Liver (tissue), 9 donors: Measurements from ENCODE around the gene PARD3. TPM values are rescaled to one million over a fixed set of nuclear protein-coding genes. Genes with fewer than 3 reads are reported as not detected.

ENCODE experiments used
- DNase-seq: peaks from one replicate; pipeline ENCODE4 v3.0.0-alpha.2; 2017; ENCODE audit warnings: low spot score
- H3K27ac ChIP-seq, 2 donors: one replicate each; pipeline ENCODE4 v1.7.0; 2013; ENCODE audit warnings: inconsistent platforms in 2 of 2, low read length in 2 of 2, control low read depth in 1 of 2, low read depth in 1 of 2, mild to moderate bottlenecking in 1 of 2
- H3K27me3 ChIP-seq, 4 donors: one replicate each; pipeline versions ENCODE4 v1.6.1 to v1.7.0; 2013; ENCODE audit warnings: low read length in 3 of 4, inconsistent platforms in 1 of 4, mild to moderate bottlenecking in 1 of 4, moderate library complexity in 1 of 4; ENCODE audit not compliant: control insufficient read depth in 4 of 4, insufficient read depth in 4 of 4
- H3K36me3 ChIP-seq, 4 donors: one replicate each; pipeline versions ENCODE4 v1.6.1 to v1.7.0; 2013; ENCODE audit warnings: low read length in 3 of 4, mild to moderate bottlenecking in 3 of 4, low read depth in 1 of 4, moderate library complexity in 1 of 4; ENCODE audit not compliant: control insufficient read depth in 4 of 4, insufficient read depth in 3 of 4
- H3K4me1 ChIP-seq, 4 donors: one replicate each; pipeline versions ENCODE4 v1.6.1 to v1.7.0; 2013; ENCODE audit warnings: low read length in 3 of 4, mild to moderate bottlenecking in 3 of 4, moderate library complexity in 1 of 4; ENCODE audit not compliant: control insufficient read depth in 4 of 4, insufficient read depth in 4 of 4
- H3K4me3 ChIP-seq, 3 donors: one replicate each; pipeline versions ENCODE4 v1.6.1 to v1.7.0; 2013; ENCODE audit warnings: low read length in 3 of 3, control low read depth in 1 of 3, low read depth in 1 of 3, mild to moderate bottlenecking in 1 of 3
- H3K9ac ChIP-seq, 2 donors: one replicate each; pipeline ENCODE4 v1.7.0; 2013; ENCODE audit warnings: low read length in 2 of 2, mild to moderate bottlenecking in 2 of 2, moderate library complexity in 2 of 2, control low read depth in 1 of 2, low read depth in 1 of 2
- H3K9me3 ChIP-seq, 4 donors: one replicate each; pipeline versions ENCODE4 v1.6.1 to v1.7.0; 2013; ENCODE audit warnings: low read length in 3 of 4; ENCODE audit not compliant: control insufficient read depth in 4 of 4
- ATF3 ChIP-seq: IDR thresholded peaks from 2 replicates; pipeline ENCODE4 v1.6.1; 2016; ENCODE audit warnings: antibody characterized with exemption
- FOXA1 ChIP-seq: IDR thresholded peaks from 2 replicates; pipeline ENCODE4 v1.6.1; 2016; ENCODE audit warnings: antibody characterized with exemption
- FOXA2 ChIP-seq: IDR thresholded peaks from 2 replicates; pipeline ENCODE4 v1.6.1; 2016; ENCODE audit warnings: antibody characterized with exemption
- GABPA ChIP-seq, 2 donors: IDR thresholded peaks in 1 of 2; conservative IDR thresholded peaks in 1 of 2; 2 replicates each; pipeline ENCODE4 v1.6.1; 2016; ENCODE audit warnings: antibody characterized with exemption in 2 of 2, mild to moderate bottlenecking in 1 of 2, moderate library complexity in 1 of 2
- HNF4A ChIP-seq, 2 donors: conservative IDR thresholded peaks; 2 replicates each; pipeline ENCODE4 v1.6.1; 2016; ENCODE audit warnings: antibody characterized with exemption in 2 of 2, mild to moderate bottlenecking in 2 of 2
- HNF4G ChIP-seq: IDR thresholded peaks from 2 replicates; pipeline ENCODE4 v1.6.1; 2016; ENCODE audit warnings: antibody characterized with exemption
- JUND ChIP-seq, 2 donors: IDR thresholded peaks; 2 replicates each; pipeline ENCODE4 v1.6.1; 2016; ENCODE audit warnings: antibody characterized with exemption in 2 of 2
- MAX ChIP-seq: IDR thresholded peaks from 2 replicates; pipeline ENCODE4 v1.6.1; 2016; ENCODE audit warnings: antibody characterized with exemption
- RAD21 ChIP-seq, 2 donors: IDR thresholded peaks; 2 replicates each; pipeline ENCODE4 v1.6.1; 2016; ENCODE audit warnings: antibody characterized with exemption in 2 of 2, mild to moderate bottlenecking in 2 of 2
- RXRA ChIP-seq, 2 donors: IDR thresholded peaks; 2 replicates each; pipeline ENCODE4 v1.6.1; 2017 to 2018; ENCODE audit warnings: antibody characterized with exemption in 2 of 2, mild to moderate bottlenecking in 1 of 2
- TAF1 ChIP-seq: conservative IDR thresholded peaks from 2 replicates; pipeline ENCODE4 v1.6.1; 2016; ENCODE audit warnings: antibody characterized with exemption, mild to moderate bottlenecking
- YY1 ChIP-seq: IDR thresholded peaks from 2 replicates; pipeline ENCODE4 v1.6.1; 2016; ENCODE audit warnings: antibody characterized with exemption, mild to moderate bottlenecking
- WGBS: extraction: QIAGEN DNeasy Blood & Tissue Kit; methylation state at CpG from one replicate; pipeline ENCODE4 v1.1.7; 2013; 5-methylcytosine and 5-hydroxymethylcytosine counted together
- polyA plus RNA-seq, 2 donors: library from polyadenylated mRNA; stranded (reverse) in 1 of 2; unstranded in 1 of 2; fragments of 200-250 nt in 1 of 2; fragments of >200 nt in 1 of 2; fragmentation: Nextera tagmentation in 1 of 2; extraction: Ambion mirVana in 1 of 2; gene quantifications; one replicate each; pipeline versions ENCODE4 v1.2.1 to v1.2.3, GENCODE V29; 2013 to 2015
- total RNA-seq, 2 donors: library from RNA; depleted of rRNA; stranded (reverse); fragments of >200 nt; gene quantifications; one replicate each; pipeline ENCODE4 v1.2.3, GENCODE V29; 2014
- TF ChIP-seq, protein P1 (sequence below): IDR thresholded peaks from 2 replicates; pipeline ENCODE4 v1.6.1; 2016; ENCODE audit warnings: antibody characterized with exemption
- TF ChIP-seq, protein P2 (sequence below): fragments of 150-350 bp; IDR thresholded peaks from 2 replicates; pipeline ENCODE4 v1.5.1; 2017; ENCODE audit warnings: improper control_type of control experiment, low read depth, low read length; ENCODE audit not compliant: missing input control
- TF ChIP-seq, protein P3 (sequence below): IDR thresholded peaks from 2 replicates; pipeline ENCODE4 v1.6.1; 2016; ENCODE audit warnings: antibody characterized with exemption, mild to moderate bottlenecking
- donor health status: healthy.
- donor health status: healthy.
- donor health status: healthy.
- donor health status: healthy.
- donor health status: healthy.

The PARD3 gene
- total and polyA plus RNA-seq, 4 donors, result 12.3 to 43.8 (median 13.5) TPM

- H3K27ac ChIP-seq, result no peak overlapping the region
- H3K4me3 ChIP-seq, result no peak overlapping the region
- no peak for DNase-seq
- 47% methylated on average over 4 of the region's 4 CpGs for WGBS
- TF ChIP-seq FOXA1 (no peak), GABPA (IDR thresholded peaks at IDR 0.05 in 1 of 2, conservative IDR thresholded peaks at IDR 0.05 in 1 of 2) (no peak), FOXA2 (no peak), TAF1 (no peak), JUND (IDR thresholded peaks at IDR 0.05) (no peak), YY1 (no peak), RXRA (IDR thresholded peaks at IDR 0.05) (no peak), HNF4G (no peak), HNF4A (conservative IDR thresholded peaks at IDR 0.05) (no peak), MAX (no peak)
- TF ChIP-seq, protein P1, sequence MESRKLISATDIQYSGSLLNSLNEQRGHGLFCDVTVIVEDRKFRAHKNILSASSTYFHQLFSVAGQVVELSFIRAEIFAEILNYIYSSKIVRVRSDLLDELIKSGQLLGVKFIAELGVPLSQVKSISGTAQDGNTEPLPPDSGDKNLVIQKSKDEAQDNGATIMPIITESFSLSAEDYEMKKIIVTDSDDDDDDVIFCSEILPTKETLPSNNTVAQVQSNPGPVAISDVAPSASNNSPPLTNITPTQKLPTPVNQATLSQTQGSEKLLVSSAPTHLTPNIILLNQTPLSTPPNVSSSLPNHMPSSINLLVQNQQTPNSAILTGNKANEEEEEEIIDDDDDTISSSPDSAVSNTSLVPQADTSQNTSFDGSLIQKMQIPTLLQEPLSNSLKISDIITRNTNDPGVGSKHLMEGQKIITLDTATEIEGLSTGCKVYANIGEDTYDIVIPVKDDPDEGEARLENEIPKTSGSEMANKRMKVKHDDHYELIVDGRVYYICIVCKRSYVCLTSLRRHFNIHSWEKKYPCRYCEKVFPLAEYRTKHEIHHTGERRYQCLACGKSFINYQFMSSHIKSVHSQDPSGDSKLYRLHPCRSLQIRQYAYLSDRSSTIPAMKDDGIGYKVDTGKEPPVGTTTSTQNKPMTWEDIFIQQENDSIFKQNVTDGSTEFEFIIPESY, result no peak
- TF ChIP-seq, protein P2, sequence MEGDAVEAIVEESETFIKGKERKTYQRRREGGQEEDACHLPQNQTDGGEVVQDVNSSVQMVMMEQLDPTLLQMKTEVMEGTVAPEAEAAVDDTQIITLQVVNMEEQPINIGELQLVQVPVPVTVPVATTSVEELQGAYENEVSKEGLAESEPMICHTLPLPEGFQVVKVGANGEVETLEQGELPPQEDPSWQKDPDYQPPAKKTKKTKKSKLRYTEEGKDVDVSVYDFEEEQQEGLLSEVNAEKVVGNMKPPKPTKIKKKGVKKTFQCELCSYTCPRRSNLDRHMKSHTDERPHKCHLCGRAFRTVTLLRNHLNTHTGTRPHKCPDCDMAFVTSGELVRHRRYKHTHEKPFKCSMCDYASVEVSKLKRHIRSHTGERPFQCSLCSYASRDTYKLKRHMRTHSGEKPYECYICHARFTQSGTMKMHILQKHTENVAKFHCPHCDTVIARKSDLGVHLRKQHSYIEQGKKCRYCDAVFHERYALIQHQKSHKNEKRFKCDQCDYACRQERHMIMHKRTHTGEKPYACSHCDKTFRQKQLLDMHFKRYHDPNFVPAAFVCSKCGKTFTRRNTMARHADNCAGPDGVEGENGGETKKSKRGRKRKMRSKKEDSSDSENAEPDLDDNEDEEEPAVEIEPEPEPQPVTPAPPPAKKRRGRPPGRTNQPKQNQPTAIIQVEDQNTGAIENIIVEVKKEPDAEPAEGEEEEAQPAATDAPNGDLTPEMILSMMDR, result no peak
- TF ChIP-seq, protein P3, sequence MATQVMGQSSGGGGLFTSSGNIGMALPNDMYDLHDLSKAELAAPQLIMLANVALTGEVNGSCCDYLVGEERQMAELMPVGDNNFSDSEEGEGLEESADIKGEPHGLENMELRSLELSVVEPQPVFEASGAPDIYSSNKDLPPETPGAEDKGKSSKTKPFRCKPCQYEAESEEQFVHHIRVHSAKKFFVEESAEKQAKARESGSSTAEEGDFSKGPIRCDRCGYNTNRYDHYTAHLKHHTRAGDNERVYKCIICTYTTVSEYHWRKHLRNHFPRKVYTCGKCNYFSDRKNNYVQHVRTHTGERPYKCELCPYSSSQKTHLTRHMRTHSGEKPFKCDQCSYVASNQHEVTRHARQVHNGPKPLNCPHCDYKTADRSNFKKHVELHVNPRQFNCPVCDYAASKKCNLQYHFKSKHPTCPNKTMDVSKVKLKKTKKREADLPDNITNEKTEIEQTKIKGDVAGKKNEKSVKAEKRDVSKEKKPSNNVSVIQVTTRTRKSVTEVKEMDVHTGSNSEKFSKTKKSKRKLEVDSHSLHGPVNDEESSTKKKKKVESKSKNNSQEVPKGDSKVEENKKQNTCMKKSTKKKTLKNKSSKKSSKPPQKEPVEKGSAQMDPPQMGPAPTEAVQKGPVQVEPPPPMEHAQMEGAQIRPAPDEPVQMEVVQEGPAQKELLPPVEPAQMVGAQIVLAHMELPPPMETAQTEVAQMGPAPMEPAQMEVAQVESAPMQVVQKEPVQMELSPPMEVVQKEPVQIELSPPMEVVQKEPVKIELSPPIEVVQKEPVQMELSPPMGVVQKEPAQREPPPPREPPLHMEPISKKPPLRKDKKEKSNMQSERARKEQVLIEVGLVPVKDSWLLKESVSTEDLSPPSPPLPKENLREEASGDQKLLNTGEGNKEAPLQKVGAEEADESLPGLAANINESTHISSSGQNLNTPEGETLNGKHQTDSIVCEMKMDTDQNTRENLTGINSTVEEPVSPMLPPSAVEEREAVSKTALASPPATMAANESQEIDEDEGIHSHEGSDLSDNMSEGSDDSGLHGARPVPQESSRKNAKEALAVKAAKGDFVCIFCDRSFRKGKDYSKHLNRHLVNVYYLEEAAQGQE, result no peak
- peaks cover 2 to 5% (median 3%) of the 10 kb centered on the region in 4 donors for H3K4me1 ChIP-seq
- H3K9me3 ChIP-seq, result no peaks in the 10 kb centered on the region
- H3K36me3 ChIP-seq, result no peaks in the 10 kb centered on the region
- no peaks in the 10 kb centered on the region for H3K27me3 ChIP-seq
- no peak overlapping the region for H3K9ac ChIP-seq
Measured at GRCh38 chr10:34601691-34602090, 213.4 kb downstream of the PARD3 start.

GRCh38 chr10:34599026-34599795, 215.9 kb downstream of the PARD3 start:
- H3K36me3 ChIP-seq, result no peaks in the 10 kb centered on the region
- WGBS, result 90% methylated on average over 12 of the region's 12 CpGs
- no peaks in the 10 kb centered on the region for H3K27me3 ChIP-seq
- peaks cover 2 to 5% (median 3%) of the 10 kb centered on the region in 4 donors for H3K4me1 ChIP-seq
- DNase-seq, result no peak
- H3K27ac ChIP-seq, result no peak overlapping the region
- no peak overlapping the region for H3K9ac ChIP-seq
- no peak overlapping the region for H3K4me3 ChIP-seq
- TF ChIP-seq HNF4A (conservative IDR thresholded peaks at IDR 0.05) (no peak), RAD21 (IDR thresholded peaks at IDR 0.05) (no peak), TAF1 (no peak), FOXA2 (no peak), JUND (IDR thresholded peaks at IDR 0.05) (no peak), ATF3 (no peak)
- TF ChIP-seq, protein P2, result no peak
- TF ChIP-seq, protein P1, result no peak
- H3K9me3 ChIP-seq, result no peaks in the 10 kb centered on the region
